Measurements from ENCODE around the gene S100A1.
"Not testable (repeated sequence)": the region's sequence is repeated elsewhere in the genome, so short reads cannot be mapped to it uniquely, and the experiment has no call there.

S100A1 gene

DNA sequence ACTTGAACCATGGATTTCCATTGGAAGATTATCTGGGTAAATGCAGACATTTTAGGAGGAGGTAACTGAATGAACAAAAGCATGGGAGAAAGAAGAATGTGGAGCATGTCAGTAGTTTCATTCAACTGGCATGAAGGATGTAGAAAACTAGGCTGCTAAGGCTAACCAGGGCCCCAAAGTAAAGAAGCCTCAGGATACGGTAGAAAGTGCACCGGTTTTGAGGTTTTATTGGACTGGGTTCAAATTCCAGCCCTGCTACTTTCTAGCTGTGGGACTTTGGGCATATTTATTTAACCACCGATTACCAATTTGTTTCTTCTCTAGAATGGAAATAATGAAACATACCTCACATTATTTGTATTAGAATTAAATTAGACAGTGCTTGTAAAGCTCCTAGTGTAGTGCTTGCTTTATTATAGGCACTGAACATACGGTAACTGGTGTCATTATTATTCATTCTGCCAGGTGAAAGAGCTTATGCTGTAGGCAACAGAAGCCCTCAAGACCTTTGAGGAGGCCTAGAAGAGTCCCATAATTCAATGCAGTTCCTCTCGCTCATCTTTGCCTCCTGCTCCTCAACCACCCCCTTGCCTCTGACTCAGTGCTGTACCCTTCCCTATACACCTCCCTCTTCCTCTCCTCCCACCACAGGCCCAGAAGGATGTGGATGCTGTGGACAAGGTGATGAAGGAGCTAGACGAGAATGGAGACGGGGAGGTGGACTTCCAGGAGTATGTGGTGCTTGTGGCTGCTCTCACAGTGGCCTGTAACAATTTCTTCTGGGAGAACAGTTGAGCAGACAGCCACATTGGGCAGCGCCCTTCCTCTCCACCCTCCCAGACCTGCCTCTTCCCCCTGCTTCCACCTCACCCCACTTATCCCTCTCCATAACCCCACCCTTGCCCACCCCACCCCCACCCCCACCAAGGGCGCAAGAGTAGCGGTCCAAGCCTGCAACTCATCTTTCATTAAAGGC is 3.1 kb downstream of the S100A1 start:
- DNase-seq (ENCODE audit: low read depth) = no peak

DNA sequence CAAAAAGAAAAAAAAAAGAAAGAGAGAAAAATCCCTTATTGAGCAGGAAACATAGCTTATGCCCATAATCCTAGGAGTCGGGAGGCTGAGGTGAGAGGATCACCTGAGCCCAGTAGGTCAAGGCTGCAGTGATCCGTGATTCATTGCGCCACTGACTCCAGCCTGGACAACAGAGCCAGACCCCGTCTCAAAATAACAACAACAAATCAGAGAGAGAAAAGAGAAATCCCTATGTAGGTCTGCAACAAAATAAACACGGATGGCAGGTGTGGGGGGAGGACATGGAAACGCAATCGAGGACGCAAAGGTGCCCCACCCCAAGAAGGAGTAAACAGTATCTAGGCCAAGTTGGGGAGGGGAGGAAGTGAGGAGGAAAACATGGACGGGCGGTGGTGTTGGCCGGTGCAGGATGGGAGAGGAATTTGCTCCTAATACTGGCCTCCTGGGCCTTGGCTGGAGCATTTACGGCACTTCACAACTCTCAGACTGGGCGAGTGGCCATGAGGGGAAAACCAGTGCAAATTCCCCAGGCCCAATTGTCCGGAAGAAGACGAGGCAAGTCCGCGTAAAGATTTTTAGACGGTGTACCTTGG is 5.0 kb downstream of the S100A1 start:
- no peak for DNase-seq (ENCODE audit: low read depth)

DNA sequence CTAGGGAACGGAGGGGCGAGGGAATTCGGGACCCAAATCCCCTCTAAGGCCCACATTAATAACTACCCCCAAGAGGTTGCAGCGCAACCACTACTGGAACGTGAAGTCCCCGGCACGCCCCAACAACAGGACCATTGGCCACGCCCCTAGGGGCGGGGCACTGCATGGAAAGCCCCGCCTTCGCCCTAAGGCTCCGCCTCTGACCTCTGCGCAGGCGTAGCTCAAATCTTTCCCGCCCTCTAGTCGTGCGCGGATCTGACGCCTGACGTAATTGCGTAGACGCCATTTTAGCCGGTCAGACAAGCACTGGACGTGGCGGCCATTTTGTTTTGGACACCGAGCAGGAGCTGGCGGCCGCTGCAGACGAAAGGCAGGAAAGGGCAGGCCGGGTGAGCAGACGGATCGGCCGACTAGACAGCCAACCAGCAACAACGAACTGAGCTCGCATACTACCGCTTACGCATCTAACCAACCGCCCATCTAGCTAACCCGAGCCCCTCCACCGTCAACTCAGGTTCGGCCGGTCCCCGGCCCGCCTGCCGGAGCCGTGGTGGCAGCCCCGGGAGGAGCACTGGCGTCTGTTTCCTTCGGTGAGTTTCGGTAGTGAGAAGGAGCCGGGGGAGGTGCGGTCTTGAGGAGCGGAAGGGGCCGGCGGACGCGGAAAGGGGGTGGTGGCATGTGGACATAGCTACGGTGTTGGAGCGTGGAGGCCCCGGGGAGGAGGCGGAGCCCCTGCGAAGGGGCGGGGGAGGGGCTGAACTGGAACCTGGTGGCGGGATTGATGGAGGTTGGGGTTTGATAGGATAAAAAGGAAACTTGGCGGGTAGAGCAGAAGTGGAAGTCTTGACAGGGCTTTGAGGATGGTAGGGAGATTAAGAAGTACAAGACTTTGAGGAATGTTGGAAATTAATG is 5.8 kb downstream of the S100A1 start, which contains the start of gene CHTOP:
CHTOP (plus strand) TSS at position 313 of the 912 bp plus-strand sequence. CDS start 2,523 bp downstream, outside the sequence.
- DNase-seq (ENCODE audit: low read depth) = peak; percentile 87

DNA sequence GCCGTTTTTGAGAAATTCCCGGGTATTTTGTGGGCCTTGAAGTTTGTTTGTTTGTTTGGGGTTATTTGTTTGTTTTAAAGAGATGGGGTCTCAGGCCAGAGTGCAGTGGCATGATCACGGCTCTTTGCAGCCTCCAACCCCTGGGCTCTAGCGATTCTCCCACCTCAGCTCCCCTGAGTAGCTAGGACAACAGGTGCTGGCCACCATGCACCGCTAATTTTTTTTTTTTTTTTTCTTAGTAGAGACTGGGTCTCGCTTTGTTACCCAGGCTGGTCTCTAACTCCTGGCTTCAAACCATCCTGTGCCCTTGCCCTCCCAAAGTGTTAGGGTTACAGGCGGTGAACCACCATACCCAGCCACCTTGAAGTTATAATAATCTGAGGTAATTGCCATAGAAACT is 7.6 kb downstream of the S100A1 start:
- no peak for DNase-seq (ENCODE audit: low read depth)

DNA sequence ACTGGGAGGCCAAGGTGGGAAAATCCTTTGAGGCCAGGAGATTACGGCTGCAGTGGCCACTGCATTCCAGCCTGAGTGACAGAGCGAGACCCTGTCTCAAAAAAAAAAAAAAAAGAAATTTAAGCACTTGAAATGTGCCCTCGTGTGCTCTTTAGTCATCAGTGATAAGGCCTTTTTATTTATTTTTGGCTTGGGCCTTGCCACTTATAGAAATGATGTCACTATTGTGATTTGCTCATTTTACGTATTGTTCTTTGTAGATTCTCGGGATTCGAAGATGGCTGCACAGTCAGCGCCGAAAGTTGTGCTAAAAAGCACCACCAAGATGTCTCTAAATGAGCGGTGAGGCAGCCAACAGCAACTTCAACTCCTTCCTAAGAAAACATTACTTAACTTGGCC is 8.1 kb downstream of the S100A1 start:
- DNase-seq (ENCODE audit: low read depth) = no peak

DNA sequence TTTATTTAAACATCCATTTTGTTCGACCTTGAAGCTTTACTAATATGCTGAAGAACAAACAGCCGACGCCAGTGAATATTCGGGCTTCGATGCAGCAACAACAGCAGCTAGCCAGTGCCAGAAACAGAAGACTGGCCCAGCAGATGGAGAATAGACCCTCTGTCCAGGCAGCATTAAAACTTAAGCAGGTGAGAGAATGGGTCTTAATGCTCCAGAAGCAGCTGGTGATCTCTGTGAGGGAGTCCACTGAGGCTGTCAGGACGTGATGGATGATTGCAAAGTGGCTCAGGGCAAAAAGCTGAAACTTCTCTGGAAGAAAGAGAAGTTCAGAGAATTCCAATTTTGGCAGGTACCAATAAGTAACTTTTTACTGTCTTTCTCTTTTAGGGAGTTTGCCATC is 10.0 kb downstream of the S100A1 start:
- no peak for DNase-seq (ENCODE audit: low read depth)

DNA sequence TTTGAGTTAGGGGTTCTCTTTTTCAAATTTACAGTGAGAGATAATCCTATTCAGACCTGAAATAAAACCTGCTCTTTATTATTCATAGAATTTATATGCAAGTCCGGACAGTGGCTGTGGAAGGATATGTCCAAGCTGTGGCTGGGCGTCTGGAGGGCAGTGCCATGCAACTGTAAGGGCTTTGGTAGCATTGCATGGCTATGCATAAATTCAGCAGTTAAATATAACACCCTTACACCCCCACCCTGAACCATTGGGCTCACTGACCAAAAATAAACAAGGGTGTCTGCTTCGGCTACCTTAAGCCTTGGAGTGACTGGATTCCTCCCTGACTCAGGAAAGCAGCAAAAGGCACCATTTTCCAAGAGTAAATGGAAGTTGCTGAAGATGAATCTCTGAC is 11.0 kb downstream of the S100A1 start:
- no peak for DNase-seq (ENCODE audit: low read depth)

DNA sequence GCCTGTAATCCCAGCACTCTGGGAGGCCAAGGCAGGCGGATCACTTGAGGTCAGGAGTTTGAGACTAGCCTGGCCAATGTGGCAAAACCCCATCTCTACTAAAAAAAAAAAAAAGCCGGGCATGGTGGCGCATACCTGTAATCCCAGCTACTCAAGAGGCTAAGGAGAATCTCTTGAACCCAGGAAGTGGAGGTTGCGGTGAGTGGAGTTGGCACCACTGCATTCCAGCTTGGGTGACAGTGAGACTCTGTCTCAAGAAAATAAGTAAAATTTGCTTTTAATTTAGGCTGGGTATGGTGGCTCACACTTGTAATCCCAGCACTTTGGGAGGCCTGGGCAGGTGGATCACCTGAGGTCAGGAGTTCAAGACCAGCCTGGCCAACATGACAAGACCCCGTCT is 12.0 kb downstream of the S100A1 start:
- not testable (repeated sequence) for DNase-seq (ENCODE audit: low read depth)

DNA sequence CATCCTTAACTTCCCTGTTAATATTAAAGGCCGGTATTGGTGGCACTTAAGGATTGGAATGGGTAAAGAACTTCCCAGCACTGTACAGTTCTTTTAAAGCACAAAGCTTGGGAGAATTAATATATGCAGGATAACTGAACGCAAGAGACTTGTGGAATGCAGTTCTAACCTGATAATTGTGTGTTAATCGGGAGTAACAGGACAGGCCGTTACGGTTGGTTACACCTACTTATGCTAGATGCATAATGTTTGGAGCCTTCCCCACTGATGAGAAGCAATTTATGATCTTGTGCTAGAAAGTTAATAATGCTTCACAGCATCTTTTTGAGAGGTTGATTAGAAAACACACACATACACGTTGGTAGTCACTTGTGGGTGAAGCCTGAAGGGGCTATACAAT is 12.6 kb downstream of the S100A1 start:
- no peak for DNase-seq (ENCODE audit: low read depth)

DNA sequence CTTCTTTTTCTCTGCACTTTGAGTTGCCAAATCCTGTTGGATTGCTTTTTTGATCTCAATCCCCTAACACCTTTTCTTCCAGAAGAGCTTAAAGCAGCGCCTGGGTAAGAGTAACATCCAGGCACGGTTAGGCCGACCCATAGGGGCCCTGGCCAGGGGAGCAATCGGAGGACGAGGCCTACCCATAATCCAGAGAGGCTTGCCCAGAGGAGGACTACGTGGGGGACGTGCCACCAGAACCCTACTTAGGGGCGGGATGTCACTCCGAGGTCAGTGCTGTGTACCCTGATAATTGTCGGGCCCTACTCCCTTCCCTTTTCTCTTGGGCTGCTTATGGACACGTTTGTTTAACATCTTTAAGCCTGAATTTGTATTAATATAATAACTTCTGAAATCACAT is 13.9 kb downstream of the S100A1 start:
- no peak for DNase-seq (ENCODE audit: low read depth)

DNA sequence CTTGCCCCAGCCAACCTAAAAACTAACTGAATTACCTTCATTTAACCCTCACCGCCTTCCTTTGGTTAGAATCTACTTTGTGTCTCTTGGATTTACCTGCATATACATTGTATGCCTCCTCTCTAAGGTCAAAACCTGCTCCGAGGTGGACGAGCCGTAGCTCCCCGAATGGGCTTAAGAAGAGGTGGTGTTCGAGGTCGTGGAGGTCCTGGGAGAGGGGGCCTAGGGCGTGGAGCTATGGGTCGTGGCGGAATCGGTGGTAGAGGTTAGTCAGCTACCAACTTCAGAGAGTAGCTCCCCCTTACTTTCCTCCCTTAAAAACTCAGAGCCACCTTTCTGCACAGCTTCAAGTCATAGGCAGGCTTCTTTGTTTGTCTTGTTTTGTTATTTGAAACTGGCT is 14.9 kb downstream of the S100A1 start:
- no peak for DNase-seq (ENCODE audit: low read depth)

DNA sequence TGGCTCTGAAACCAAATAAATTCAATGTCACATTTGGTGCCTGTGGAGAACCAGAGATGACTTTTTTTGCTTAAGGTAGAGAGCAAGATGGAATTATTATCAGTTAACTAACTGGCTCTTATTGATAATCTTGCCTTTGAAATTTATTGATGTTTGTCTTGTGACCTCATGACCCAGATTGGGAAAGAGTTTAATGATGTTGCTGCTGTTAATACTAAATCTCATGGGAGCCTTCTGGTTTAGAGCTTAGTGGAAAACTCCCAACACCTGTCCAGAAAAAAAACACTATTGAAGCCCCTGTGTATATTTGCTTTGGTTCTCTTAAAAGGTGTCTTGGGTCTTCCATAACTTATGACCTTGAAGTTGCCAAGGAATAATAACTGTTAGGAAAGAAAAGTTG is 15.6 kb downstream of the S100A1 start:
- no peak for DNase-seq (ENCODE audit: low read depth)

DNA sequence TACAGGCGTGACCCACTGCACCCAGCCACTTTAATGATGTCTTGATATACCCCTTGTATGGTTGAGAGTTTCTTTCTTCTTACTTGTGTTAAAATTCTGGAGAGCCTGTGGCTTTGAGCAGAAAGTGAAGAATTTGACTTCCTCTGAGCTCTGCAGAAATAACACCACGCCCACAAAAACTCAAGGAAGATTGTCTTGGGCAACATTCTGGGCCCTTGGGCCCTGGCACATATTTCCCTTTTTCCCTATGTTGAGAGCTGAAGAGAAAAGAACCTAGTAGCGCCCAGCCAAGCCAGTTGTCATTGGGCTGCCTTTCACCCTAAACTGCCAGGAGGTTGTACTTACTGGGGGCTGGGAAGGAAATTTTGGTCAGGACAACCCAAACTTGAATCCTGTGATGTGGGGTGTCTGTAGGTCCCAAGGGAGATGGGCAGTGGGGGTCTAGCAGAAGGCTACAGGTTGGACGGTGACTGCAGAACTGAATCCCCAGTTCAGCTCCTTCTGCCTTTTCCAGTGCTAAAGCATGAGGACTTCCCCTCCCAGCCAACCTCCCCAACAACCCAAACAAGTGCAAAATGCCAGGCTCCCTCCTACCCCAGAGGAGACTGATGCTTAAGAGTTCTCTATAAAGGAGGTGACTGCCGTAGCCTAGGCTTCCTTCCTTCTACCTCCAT is 18.6 kb downstream of the S100A1 start:
- DNase-seq (ENCODE audit: low read depth) = no peak

DNA sequence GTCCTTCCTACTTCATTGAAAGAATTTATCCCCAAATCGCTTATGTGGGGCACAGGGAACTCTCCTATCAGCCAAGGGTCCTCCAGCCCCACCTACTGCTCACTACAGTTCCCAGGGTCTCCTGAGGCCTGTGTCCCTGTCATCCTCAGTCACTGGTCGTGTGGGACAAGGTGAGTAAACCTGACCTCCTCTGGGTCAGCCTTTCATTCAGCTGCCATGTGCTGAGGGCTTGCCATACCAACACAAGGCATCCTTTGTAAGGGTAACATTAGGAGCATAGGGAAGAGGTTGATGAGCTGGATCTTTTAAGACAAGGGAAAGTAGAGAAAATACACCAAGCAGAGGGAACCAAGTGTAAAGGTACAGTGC is 19.1 kb downstream of the S100A1 start:
- DNase-seq (ENCODE audit: low read depth) = no peak

DNA sequence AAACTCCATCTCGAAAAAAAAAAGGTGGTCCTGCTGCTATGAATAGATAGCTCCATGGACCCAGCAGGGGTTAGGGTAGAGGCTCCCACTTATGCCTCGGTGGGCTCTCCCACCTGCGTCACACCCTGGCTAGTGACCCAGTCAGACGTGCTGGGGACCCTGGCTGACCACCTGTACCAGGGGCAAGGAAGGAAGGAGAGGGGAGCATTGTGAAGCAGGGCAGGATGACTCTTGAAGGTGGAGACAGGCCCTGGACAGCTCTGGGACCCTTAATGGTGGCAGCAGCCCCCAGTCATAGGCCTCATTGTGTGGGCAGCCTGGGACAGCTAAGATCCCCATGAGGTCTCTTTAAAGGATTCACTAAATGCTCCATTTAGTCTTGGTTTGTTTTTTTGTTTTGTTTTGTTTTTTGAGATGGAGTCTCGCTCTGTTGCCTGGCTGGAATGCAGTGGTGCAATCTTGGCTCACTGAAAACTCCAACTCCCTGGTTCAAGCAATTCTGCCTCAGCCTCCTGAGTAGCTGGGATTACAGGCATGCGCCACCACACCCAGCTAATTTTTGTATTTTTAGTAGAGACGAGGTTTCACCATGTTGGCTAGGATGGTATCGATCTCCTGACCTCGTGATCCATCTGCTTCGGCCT is 19.9 kb downstream of the S100A1 start:
- no peak for DNase-seq (ENCODE audit: low read depth)

DNA sequence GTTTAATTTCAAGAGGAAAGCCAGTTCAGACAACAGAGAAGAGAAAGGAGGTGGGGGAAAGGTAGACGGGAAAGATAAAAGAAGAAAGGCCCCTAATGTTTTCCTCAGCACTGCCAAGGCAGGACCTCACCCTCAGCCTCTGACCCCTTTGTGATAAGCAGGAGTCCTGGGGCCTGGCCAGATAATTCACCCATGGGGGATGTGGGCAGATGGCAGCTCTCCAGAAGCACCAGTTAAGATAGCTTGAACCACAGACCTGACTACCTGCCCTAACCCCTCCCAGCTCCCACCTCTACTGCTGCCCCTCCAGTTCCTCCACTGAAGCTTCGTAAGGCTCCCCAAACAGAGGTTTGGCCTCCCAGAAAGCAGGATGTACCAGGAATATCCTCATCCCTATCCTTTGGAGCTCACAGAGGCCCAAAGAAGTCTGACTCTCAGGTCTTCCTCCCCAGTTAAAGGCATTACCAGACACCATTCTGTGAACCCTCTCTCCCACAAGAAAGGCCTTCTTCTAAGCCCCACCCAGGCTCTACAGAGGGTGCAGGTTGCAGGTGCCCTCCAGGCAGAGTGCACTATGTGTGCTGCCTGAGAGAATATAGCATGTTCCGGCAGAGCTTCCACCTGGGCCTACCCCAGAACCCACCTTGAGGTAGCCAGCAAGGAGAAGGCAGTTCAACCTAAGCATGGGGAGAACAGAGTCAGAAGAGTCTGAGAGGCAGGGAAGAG is 21.1 kb downstream of the S100A1 start:
- DNase-seq (ENCODE audit: low read depth) = no peak

DNA sequence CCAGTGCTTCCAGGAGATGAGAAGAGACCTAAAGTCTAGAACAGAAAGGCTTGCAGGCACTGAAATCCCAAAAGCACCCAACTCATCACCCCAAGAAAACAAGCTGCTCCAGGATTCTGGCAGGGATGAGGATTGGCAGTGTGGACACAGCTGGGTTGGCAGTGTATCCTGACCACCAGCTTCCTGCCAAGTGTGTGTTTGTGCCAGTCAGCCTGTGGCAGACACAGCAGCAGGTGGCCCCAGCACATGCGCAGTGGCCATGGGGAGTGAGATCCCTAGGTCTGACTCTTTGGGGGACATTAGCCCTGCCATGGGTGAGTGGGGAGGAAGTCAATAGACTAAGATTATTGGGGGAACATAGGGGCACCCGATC is 21.6 kb downstream of the S100A1 start:
- no peak for DNase-seq (ENCODE audit: low read depth)

DNA sequence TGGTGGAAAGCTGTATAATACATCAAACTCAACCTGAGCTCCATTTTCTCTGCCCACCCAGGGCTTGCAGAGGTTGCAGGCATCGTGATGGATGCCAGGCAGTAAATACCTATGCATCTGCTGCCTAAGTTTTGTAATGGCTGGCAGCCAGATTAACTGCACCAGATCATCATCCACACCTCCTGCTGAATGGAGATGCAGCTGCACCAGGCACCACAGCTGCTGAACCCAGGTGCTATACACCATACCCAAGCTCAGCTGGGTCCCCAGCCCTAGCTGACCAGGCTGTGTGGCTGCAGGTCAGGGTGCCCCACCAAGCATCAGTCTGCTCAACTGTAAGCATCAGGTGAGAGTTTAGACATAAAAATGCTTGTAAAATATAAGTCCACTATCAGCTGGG is 23.5 kb downstream of the S100A1 start:
- no peak for DNase-seq (ENCODE audit: low read depth)

DNA sequence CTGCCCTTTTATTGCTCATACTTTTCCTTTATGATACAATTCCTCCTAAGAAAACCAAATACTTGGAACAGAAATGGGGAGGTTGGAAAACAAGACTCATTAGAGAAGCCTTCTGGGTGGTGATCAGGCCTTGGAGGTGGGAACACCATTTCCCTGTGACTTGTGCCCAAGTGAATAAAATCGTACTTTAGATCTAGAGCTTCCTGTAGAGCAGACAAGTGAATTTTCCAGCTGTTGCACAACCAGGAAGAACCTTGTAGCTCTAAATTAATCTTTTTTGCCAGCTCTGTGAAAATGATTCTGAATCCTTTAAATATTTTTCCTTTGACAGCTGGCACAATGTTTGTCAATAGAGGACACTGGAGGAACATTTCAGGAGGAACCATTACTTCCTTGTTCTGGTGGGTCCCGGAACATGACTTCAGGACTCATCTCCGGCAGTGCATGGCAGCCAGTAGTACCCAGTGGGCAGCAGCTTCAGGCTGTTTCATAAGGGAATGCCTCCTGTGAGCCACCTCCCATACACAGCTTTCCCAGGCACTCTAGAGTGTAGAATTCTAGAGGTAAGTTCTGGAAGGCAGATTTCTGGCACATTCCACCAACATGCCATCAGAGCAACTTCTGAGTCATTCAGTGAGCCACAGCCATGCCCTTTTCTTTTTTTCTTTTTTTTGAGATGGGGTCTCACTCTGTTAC is 24.7 kb downstream of the S100A1 start:
- DNase-seq (ENCODE audit: low read depth) = no peak

DNA sequence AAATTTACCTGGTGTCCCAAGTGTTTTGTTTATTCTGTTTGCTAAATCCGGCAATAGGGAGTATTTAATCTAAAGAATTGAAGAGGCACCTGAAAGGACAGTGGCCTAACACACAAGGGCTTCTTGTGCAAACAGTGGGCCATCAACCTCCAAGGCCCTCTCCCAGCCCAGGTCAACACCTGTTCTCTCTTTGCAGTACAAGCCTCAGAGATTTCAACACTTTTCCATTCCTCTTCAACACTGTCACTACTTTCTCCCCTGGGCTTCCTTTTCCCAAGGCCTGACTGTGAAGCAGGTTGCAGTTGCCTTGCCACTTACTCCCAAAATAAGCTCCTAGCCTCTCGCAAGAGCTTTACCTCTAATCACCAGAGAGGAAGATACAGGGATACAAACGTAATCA is 27.1 kb downstream of the S100A1 start:
- no peak for DNase-seq (ENCODE audit: low read depth)
